Erythroblast (primary cell): ENCODE data around the gene RAB11FIP2.

Experiments
- GATA1 ChIP-seq: IDR thresholded peaks from 2 replicates; pipeline ENCODE4 v1.6.1; 2011; ENCODE audit warnings: low read depth, mild to moderate bottlenecking, control low read depth, low read length, moderate library complexity
- POLR2A ChIP-seq: IDR thresholded peaks from 2 replicates; pipeline ENCODE4 v1.6.1; 2011; ENCODE audit warnings: mild to moderate bottlenecking, low read length

DNA sequence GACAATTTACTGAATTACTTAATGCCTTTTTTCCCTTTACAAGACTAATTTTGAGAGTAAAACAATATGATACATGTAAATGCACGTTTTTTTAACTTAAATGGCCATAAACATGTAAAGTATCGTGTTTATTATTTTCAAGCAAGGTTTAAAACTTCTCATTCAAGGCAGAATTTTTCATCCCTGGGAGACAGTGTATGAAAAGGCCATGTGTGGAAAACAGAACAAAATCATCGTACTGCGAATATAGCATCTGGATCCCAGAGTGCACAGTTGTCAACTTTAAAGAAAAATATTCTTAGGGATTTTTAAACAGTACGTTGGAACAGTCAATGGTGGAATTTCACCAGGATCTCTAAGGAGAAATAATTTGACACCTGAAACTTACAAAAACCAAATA lies 1.1 kb upstream of the RAB11FIP2 start:
- TF ChIP-seq POLR2A: no peak
- no peak for TF ChIP-seq GATA1
